A549 (cell line): ENCODE measurements around the gene TSPAN8. TPM values are rescaled to one million over a fixed set of nuclear protein-coding genes. Genes with fewer than 3 reads are reported as not detected.

Experiments
- ATAC-seq, 2 experiments: fragments of 200-7000 bp in 1 of 2; fragments of >200 bp in 1 of 2; cut with Nextera tagmentation in 1 of 2; cut with Tn5 transposase in 1 of 2; 3 replicates each; pipeline versions ENCODE4 v1.8.0 to v1.9.1; 2018 to 2020; ENCODE audit warnings: mild to moderate bottlenecking in 1 of 2, moderate library complexity in 1 of 2
- CTCF ChIA-PET: fragments of 300-600 bp; sonication (Branson Sonifier 250); formaldehyde crosslinking; extraction: SDS; loops from one replicate; lab custom pipeline; 2021; ENCODE audit warnings: antibody characterized with exemption, inconsistent platforms; lab: Yijun Ruan, JAX
- POLR2A ChIA-PET: fragments of 350-600 bp; formaldehyde crosslinking; extraction: SDS; loops from one replicate; lab custom pipeline; 2021; ENCODE audit warnings: antibody characterized with exemption, inconsistent platforms; lab: Yijun Ruan, JAX
- DNase-seq, 2 experiments: peaks; one replicate each; pipeline versions ENCODE4 v3.0.0 to v3.0.0-alpha.2; 2011 to 2016; ENCODE audit warnings: low read depth in 1 of 2, low spot score in 1 of 2
- FAIRE-seq: peaks from 2 replicates; lab custom pipeline; 2011; peaks lifted over from hg19 to GRCh38; lab: Jason Lieb, UNC
- H3K27ac ChIP-seq, 2 experiments: fragments of >200 bp; sonication (Bioruptor Twin); formaldehyde crosslinking; 3 replicates each; pipeline ENCODE4 v1.5.1; 2016 to 2017
- H3K4me1 ChIP-seq: fragments of >200 bp; sonication (Bioruptor Twin); formaldehyde crosslinking; 3 replicates; pipeline ENCODE4 v1.6.1; 2016
- H3K4me2 ChIP-seq: fragments of >200 bp; sonication (Bioruptor Twin); formaldehyde crosslinking; 3 replicates; pipeline ENCODE4 v1.6.1; 2016
- H3K4me3 ChIP-seq: fragments of >200 bp; sonication (Bioruptor Twin); formaldehyde crosslinking; 3 replicates; pipeline ENCODE4 v1.5.1; 2016
- H3K9me3 ChIP-seq: fragments of >200 bp; sonication (Bioruptor Twin); formaldehyde crosslinking; 3 replicates; pipeline ENCODE4 v1.6.1; 2016
- ATOH8 ChIP-seq: fragments of 250-450 bp; sonication (Bioruptor Pico); IDR thresholded peaks from 2 replicates; pipeline ENCODE4 v1.5.0; 2020; ENCODE audit warnings: low read depth, mild to moderate bottlenecking, moderate library complexity
- CBX2 ChIP-seq: fragments of 200-600 bp; sonication (generic); IDR thresholded peaks from 2 replicates; pipeline ENCODE4 v1.6.1; 2016; ENCODE audit warnings: low read depth, mild to moderate bottlenecking, borderline replicate concordance
- CBX8 ChIP-seq: fragments of 200-600 bp; sonication (generic); IDR thresholded peaks from 2 replicates; pipeline ENCODE4 v1.6.1; 2016
- CHD2 ChIP-seq: fragments of 150-350 bp; IDR thresholded peaks from 2 replicates; pipeline ENCODE4 v1.6.1; 2014; ENCODE audit warnings: low read length; ENCODE audit not compliant: partially characterized antibody
- CHD4 ChIP-seq: fragments of 200-600 bp; sonication (generic); IDR thresholded peaks from 2 replicates; pipeline ENCODE4 v1.6.1; 2016; ENCODE audit warnings: antibody characterized with exemption, mild to moderate bottlenecking, borderline replicate concordance
- CTCF ChIP-seq: fragments of >200 bp; sonication (Bioruptor Twin); formaldehyde crosslinking; IDR thresholded peaks from 3 replicates; pipeline ENCODE4 v1.5.1; 2016
- EHMT2 ChIP-seq: fragments of 200-600 bp; sonication (generic); IDR thresholded peaks from 2 replicates; pipeline ENCODE4 v1.6.1; 2016; ENCODE audit warnings: antibody characterized with exemption, low read depth, mild to moderate bottlenecking, moderate library complexity
- ELK1 ChIP-seq: fragments of 150-350 bp; IDR thresholded peaks from 2 replicates; pipeline ENCODE4 v1.6.1; 2014; ENCODE audit warnings: low read depth, mild to moderate bottlenecking, low read length
- FOSB ChIP-seq: fragments of 250-450 bp; sonication (Bioruptor Pico); IDR thresholded peaks from 2 replicates; pipeline ENCODE4 v1.5.0; 2020; ENCODE audit warnings: mild to moderate bottlenecking, moderate library complexity
- FOSL2 ChIP-seq, 2 experiments: fragments of 450-650 bp in 1 of 2; fragments of >200 bp in 1 of 2; sonication (Bioruptor Twin) in 1 of 2; formaldehyde crosslinking; IDR thresholded peaks; 2 replicates each; pipeline versions ENCODE4 v1.5.0 to v1.6.1; 2016 to 2020; ENCODE audit warnings: mild to moderate bottlenecking in 1 of 2, moderate library complexity in 1 of 2
- FOXS1 ChIP-seq: fragments of 250-450 bp; sonication (Bioruptor Pico); IDR thresholded peaks from 2 replicates; pipeline ENCODE4 v1.5.0; 2020; ENCODE audit warnings: mild to moderate bottlenecking, moderate library complexity
- GATA3 ChIP-seq: IDR thresholded peaks from 2 replicates; pipeline ENCODE4 v1.6.1; 2012; ENCODE audit warnings: borderline replicate concordance
- HES2 ChIP-seq: fragments of >200 bp; sonication (Bioruptor Twin); formaldehyde crosslinking; IDR thresholded peaks from 2 replicates; pipeline ENCODE4 v1.6.1; 2016
- HMGXB4 ChIP-seq: fragments of 250-450 bp; sonication (Bioruptor Pico); IDR thresholded peaks from 2 replicates; pipeline ENCODE4 v1.5.0; 2021; ENCODE audit warnings: mild to moderate bottlenecking, moderate library complexity, borderline replicate concordance
- HOXA7 ChIP-seq: fragments of 250-450 bp; sonication (Bioruptor Pico); IDR thresholded peaks from 2 replicates; pipeline ENCODE4 v1.5.0; 2020; ENCODE audit warnings: mild to moderate bottlenecking, moderate library complexity
- JUN ChIP-seq, 2 experiments: fragments of >200 bp; sonication (Bioruptor Twin); formaldehyde crosslinking; IDR thresholded peaks; 2 replicates in 1 of 2; 3 replicates in 1 of 2; pipeline ENCODE4 v1.6.1; 2016 to 2017
- MAX ChIP-seq: IDR thresholded peaks from 2 replicates; pipeline ENCODE4 v1.6.1; 2012
- NR3C1 ChIP-seq: fragments of >200 bp; sonication (Bioruptor Twin); formaldehyde crosslinking; IDR thresholded peaks from 3 replicates; pipeline ENCODE4 v1.6.1; 2017
- PHF8 ChIP-seq: fragments of 200-600 bp; sonication (generic); IDR thresholded peaks from 2 replicates; pipeline ENCODE4 v1.6.1; 2016; ENCODE audit warnings: low read depth, mild to moderate bottlenecking, antibody characterized with exemption, moderate library complexity, borderline replicate concordance
- POLR2A ChIP-seq: IDR thresholded peaks from 2 replicates; pipeline ENCODE4 v1.6.1; 2012; ENCODE audit warnings: mild to moderate bottlenecking, low read length
- POLR2AphosphoS2 ChIP-seq: conservative IDR thresholded peaks from 2 replicates; pipeline ENCODE4 v1.6.1; 2012; ENCODE audit warnings: low read length, improper control_type of control experiment, inconsistent platforms
- RARB ChIP-seq: fragments of 250-450 bp; sonication (Bioruptor Pico); IDR thresholded peaks from 2 replicates; pipeline ENCODE4 v1.8.0; 2021; ENCODE audit warnings: mild to moderate bottlenecking, moderate library complexity
- TP53 ChIP-seq: fragments of 250-450 bp; sonication (Bioruptor Pico); IDR thresholded peaks from 2 replicates; pipeline ENCODE4 v1.5.0; 2021; ENCODE audit warnings: mild to moderate bottlenecking, moderate library complexity
- ZFP36 ChIP-seq: fragments of 450-650 bp; IDR thresholded peaks from 2 replicates; pipeline ENCODE4 v1.6.1; 2014; ENCODE audit warnings: borderline replicate concordance; ENCODE audit not compliant: partially characterized antibody
- ZNF302 ChIP-seq: fragments of 250-450 bp; sonication (Bioruptor Pico); IDR thresholded peaks from 2 replicates; pipeline ENCODE4 v1.9.0; 2021; ENCODE audit warnings: inconsistent platforms, mild to moderate bottlenecking, moderate library complexity
- ZSCAN20 ChIP-seq: fragments of 250-450 bp; sonication (Bioruptor Pico); IDR thresholded peaks from 2 replicates; pipeline ENCODE4 v1.8.0; 2022; ENCODE audit warnings: mild to moderate bottlenecking, moderate library complexity
- WGBS: methylation state at CpG from one replicate; pipeline ENCODE4 v1.1.6; 2017; ENCODE audit errors: missing lambda C conversion rate; 5-methylcytosine and 5-hydroxymethylcytosine counted together
- polyA plus RNA-seq, 4 experiments: library from polyadenylated mRNA; depleted of rRNA in 3 of 4; stranded (reverse); fragments of >200 nt; fragmentation: RNase III in 1 of 4; extraction: RNeasy Plus Mini Kit Qiagen cat#74134 plus additional on column Dnase treatment in 1 of 4; gene quantifications; 2 replicates in 3 of 4; 3 replicates in 1 of 4; pipeline ENCODE4 v1.2.3, GENCODE V29; 2011 to 2017

The TSPAN8 gene
- polyA plus RNA-seq, 2 of the 4 experiments (the other 2 are of a cell fraction) = 0.16 TPM; not detected in 1

- no peak overlapping the region for H3K4me3 ChIP-seq
- H3K27ac ChIP-seq = no peak overlapping the region
- H3K4me1 ChIP-seq = no peaks in the 10 kb centered on the region
- no peak for DNase-seq
- ChIA-PET CTCF (interaction anchor here (1.0 kb wide), 1 partner anchor 51 kb away, joined by 3 read pairs; no protein-coding TSS in a partner anchor), POLR2A (no interaction called here)
- ATAC-seq = no peak
- no peak for TF ChIP-seq CHD4
- no peak for TF ChIP-seq EHMT2
- no peak for TF ChIP-seq POLR2A
- TF ChIP-seq CHD2 = no peak
- no peak for TF ChIP-seq CTCF
- no peak for TF ChIP-seq NR3C1
- TF ChIP-seq ZNF302 (CRISPR knock-in tag) = no peak
- no peak for TF ChIP-seq CBX8
- TF ChIP-seq HES2 = no peak
- TF ChIP-seq HMGXB4 (CRISPR knock-in tag) = no peak
- no peak for TF ChIP-seq POLR2AphosphoS2
- TF ChIP-seq ELK1 = no peak
- no peak for TF ChIP-seq PHF8
- TF ChIP-seq GATA3 = no peak
- TF ChIP-seq RARB (CRISPR knock-in tag) = no peak
- TF ChIP-seq FOSL2 (IDR thresholded peaks at IDR 0.05) = no peak
- TF ChIP-seq FOSL2 (CRISPR knock-in tag; IDR thresholded peaks at IDR 0.05) = no peak
- TF ChIP-seq FOXS1 (CRISPR knock-in tag) = no peak
- no peak for TF ChIP-seq MAX
- TF ChIP-seq HOXA7 (CRISPR knock-in tag) = no peak
- no peak for TF ChIP-seq ZFP36
- H3K4me2 ChIP-seq = no peak overlapping the region
- no peak for FAIRE-seq
- H3K9me3 ChIP-seq = no peaks in the 10 kb centered on the region
- WGBS = 20% methylated on average over 3 of the region's 3 CpGs
Measured at GRCh38 chr12:71135812-71136176, 22.0 kb downstream of the TSPAN8 start.

GRCh38 chr12:71135077-71135811 is 22.6 kb downstream of the TSPAN8 start:
- Histone ChIP-seq H3K4me3 (no peak overlapping the region), H3K4me2 (no peak overlapping the region), H3K9me3 (no peaks in the 10 kb centered on the region), H3K27ac (no peak overlapping the region), H3K4me1 (no peaks in the 10 kb centered on the region)
- TF ChIP-seq TP53 (CRISPR knock-in tag) (no peak), PHF8 (no peak), FOSB (CRISPR knock-in tag) (no peak), ZSCAN20 (no peak), ATOH8 (no peak), CBX2 (no peak), ZNF302 (CRISPR knock-in tag) (no peak), JUN (IDR thresholded peaks at IDR 0.05) (no peak), ZFP36 (no peak)
- no peak for DNase-seq
- CTCF ChIA-PET = interaction anchor here (1.0 kb wide), 1 partner anchor 50 kb away, joined by 3 read pairs; no protein-coding TSS in a partner anchor
- POLR2A ChIA-PET = no interaction called here
- FAIRE-seq = no peak
- no peak for ATAC-seq
- 38% methylated on average over 2 of the region's 2 CpGs for WGBS
